H7 (cell line): Measurements from ENCODE around the gene TBC1D5. TPM values are rescaled to one million over a fixed set of nuclear protein-coding genes. Genes with fewer than 3 reads are reported as not detected.
"Not testable (repeated sequence)": the region's sequence is repeated elsewhere in the genome, so short reads cannot be mapped to it uniquely, and the experiment has no call there.

Source experiments
- DNase-seq: peaks from one replicate; pipeline ENCODE4 v3.0.0; 2012
- H3K27me3 ChIP-seq: 2 replicates; pipeline ENCODE4 v1.6.0; 2011; ENCODE audit warnings: mild to moderate bottlenecking, low read length; ENCODE audit not compliant: control insufficient read depth, insufficient read depth
- H3K36me3 ChIP-seq: replicated peaks from 2 replicates; pipeline ENCODE4 v1.5.1; 2011; ENCODE audit warnings: low read length; ENCODE audit not compliant: control insufficient read depth, insufficient read depth
- H3K4me3 ChIP-seq: 2 replicates; pipeline ENCODE4 v1.5.1; 2011; ENCODE audit warnings: low read depth, mild to moderate bottlenecking, control low read depth, low read length, moderate library complexity; ENCODE audit not compliant: insufficient read depth
- total RNA-seq: library from RNA; depleted of rRNA; stranded (reverse); fragments of >200 nt; shearing (Covaris generic); gene quantifications from 2 replicates; pipeline ENCODE4 v1.2.3, GENCODE V29; 2014; rRNA removed

The TBC1D5 gene
- 26.8 and 56.0 TPM in 2 replicates for total RNA-seq

- DNase-seq = peak; percentile 93
- H3K27me3 ChIP-seq = no peaks in the 10 kb centered on the region
- H3K36me3 ChIP-seq = no peaks in the 10 kb centered on the region
- H3K4me3 ChIP-seq = peak within 1 kb of the TSS; percentile 78
These were observed at the start of gene TBC1D5 for GRCh38 chr3:17742102-17742879. TBC1D5 (minus strand) TSS chr3:17742631; CDS start chr3:17508570, 234,061 bp downstream.

GRCh38 chr3:17783426-17783825 is 41.0 kb upstream of the TBC1D5 start:
- Histone ChIP-seq H3K27me3 (no peaks in the 10 kb centered on the region), H3K4me3 (no peak overlapping the region), H3K36me3 (no peaks in the 10 kb centered on the region)
- no peak for DNase-seq

- no peak for DNase-seq
- no peaks in the 10 kb centered on the region for H3K27me3 ChIP-seq
- H3K4me3 ChIP-seq = no peak overlapping the region
- no peaks in the 10 kb centered on the region for H3K36me3 ChIP-seq
These were observed 40.3 kb upstream of the TBC1D5 start for GRCh38 chr3:17782751-17783150.

GRCh38 chr3:17780369-17780768 is 37.9 kb upstream of the TBC1D5 start:
- H3K27me3 ChIP-seq, DNase-seq, H3K4me3 ChIP-seq, H3K36me3 ChIP-seq: not testable (repeated sequence)

GRCh38 chr3:17779304-17780250 is 37.1 kb upstream of the TBC1D5 start:
- H3K27me3 ChIP-seq, H3K4me3 ChIP-seq, H3K36me3 ChIP-seq, DNase-seq: not testable (repeated sequence)

GRCh38 chr3:17777326-17777725 is 34.9 kb upstream of the TBC1D5 start:
- H3K27me3 ChIP-seq, H3K4me3 ChIP-seq, DNase-seq, H3K36me3 ChIP-seq: not testable (repeated sequence)

GRCh38 chr3:17775073-17775472 is 32.6 kb upstream of the TBC1D5 start:
- DNase-seq = no peak
- no peak overlapping the region for H3K4me3 ChIP-seq
- H3K36me3 ChIP-seq = no peaks in the 10 kb centered on the region
- no peaks in the 10 kb centered on the region for H3K27me3 ChIP-seq

- not testable (repeated sequence) for H3K27me3 ChIP-seq, H3K36me3 ChIP-seq, H3K4me3 ChIP-seq, DNase-seq
These were observed 31.9 kb upstream of the TBC1D5 start for GRCh38 chr3:17774180-17774910.

- no peak for DNase-seq
- H3K36me3 ChIP-seq = no peaks in the 10 kb centered on the region
These were observed 30.1 kb upstream of the TBC1D5 start for GRCh38 chr3:17772556-17772955.

GRCh38 chr3:17771177-17772017 is 29.0 kb upstream of the TBC1D5 start:
- H3K4me3 ChIP-seq = no peak overlapping the region
- no peaks in the 10 kb centered on the region for H3K27me3 ChIP-seq
- DNase-seq = no peak
- H3K36me3 ChIP-seq = no peaks in the 10 kb centered on the region

More at GRCh38 chr3:17772556-17772955, 30.1 kb upstream of the TBC1D5 start:
- H3K27me3 ChIP-seq = no peaks in the 10 kb centered on the region
- no peak overlapping the region for H3K4me3 ChIP-seq

- Histone ChIP-seq H3K27me3 (no peaks in the 10 kb centered on the region), H3K36me3 (no peaks in the 10 kb centered on the region)
These were observed 28.3 kb upstream of the TBC1D5 start for GRCh38 chr3:17770682-17771081.

GRCh38 chr3:17765819-17766472 is 23.5 kb upstream of the TBC1D5 start:
- Histone ChIP-seq H3K27me3 (no peaks in the 10 kb centered on the region), H3K4me3 (no peak overlapping the region), H3K36me3 (no peaks in the 10 kb centered on the region)
- DNase-seq = no peak

More at GRCh38 chr3:17770682-17771081, 28.3 kb upstream of the TBC1D5 start:
- no peak overlapping the region for H3K4me3 ChIP-seq
- DNase-seq = no peak

- H3K36me3 ChIP-seq = no peaks in the 10 kb centered on the region
- no peak overlapping the region for H3K4me3 ChIP-seq
- DNase-seq = no peak
- no peaks in the 10 kb centered on the region for H3K27me3 ChIP-seq
These were observed 19.1 kb upstream of the TBC1D5 start for GRCh38 chr3:17761563-17761962.
